ENCODE measurements around the gene DBN1. TPM values are rescaled to one million over a fixed set of nuclear protein-coding genes. Genes with fewer than 3 reads are reported as not detected.
A peak's percentile ranks its signal among the peaks of the same experiment; 100 is the strongest.

The DBN1 gene
- total and polyA plus RNA-seq, 12 donors, result 5.1 to 47.1 (median 12.6) TPM

- Histone ChIP-seq H3K36me3 (replicated peaks in 1 of 2) (peaks cover 0 to 6% of the 10 kb centered on the region in 2 donors), H3K9me3 (replicated peaks in 1 of 3) (no peaks in the 10 kb centered on the region), H3K27me3 (no peaks in the 10 kb centered on the region), H3K4me3 (peak within 1 kb of the TSS in 3 of 4 donors; percentile 7 to 77 (median 13)), H3K27ac (peak within 1 kb of the TSS in 3 of 5 donors; percentile 33 to 79 (median 71)), H3K4me1 (replicated peaks in 1 of 2) (peaks cover 18 to 20% of the 10 kb centered on the region in 2 donors)
- intact Hi-C loops (cut with DNase I), result no loop called here
- WGBS, 4 donors, result 1 to 2% (median 1%) methylated on average over 9 to 89 of the region's 89 CpGs
- DNase-seq, result peak; percentile 50 to 76 (median 62)
- TF ChIP-seq CTCF (IDR thresholded peaks at IDR 0.05) (peak in 2 of 6 experiments; percentile 4 to 8), POLR2A (IDR thresholded peaks at IDR 0.05) (no peak)
Measured at GRCh38 chr5:177446200-177447065, 27.0 kb downstream of the DBN1 start, which contains the start of gene PRR7. Gene PRR7, plus strand, starts transcription at chr5:177446814. Its CDS starts 8,254 bp downstream, at chr5:177455068.

GRCh38 chr5:177445917-177446199 is 27.6 kb downstream of the DBN1 start:
- no peaks in the 10 kb centered on the region for H3K27me3 ChIP-seq
- H3K4me3 ChIP-seq, result no peak overlapping the region
- intact Hi-C loops (cut with DNase I), result no loop called here
- 23 to 37% (median 28%) methylated on average over 6 to 8 of the region's 8 CpGs for WGBS, 4 donors
- H3K36me3 ChIP-seq (replicated peaks in 1 of 2), result peaks cover 0 to 12% of the 10 kb centered on the region in 2 donors
- H3K9me3 ChIP-seq (replicated peaks in 1 of 3), result no peaks in the 10 kb centered on the region
- DNase-seq, result no peak
- H3K27ac ChIP-seq, result no peak overlapping the region
- H3K4me1 ChIP-seq (replicated peaks in 1 of 2), result peaks cover 18 to 20% of the 10 kb centered on the region in 2 donors
- no peak for TF ChIP-seq CTCF (IDR thresholded peaks at IDR 0.05)
- no peak for TF ChIP-seq POLR2A (IDR thresholded peaks at IDR 0.05)

- no peaks in the 10 kb centered on the region for H3K9me3 ChIP-seq (replicated peaks in 1 of 3)
- 69 to 76% (median 73%) methylated on average over 8 to 10 of the region's 10 CpGs for WGBS, 4 donors
- DNase-seq, result no peak
- peaks cover 0 to 12% of the 10 kb centered on the region in 2 donors for H3K36me3 ChIP-seq (replicated peaks in 1 of 2)
- H3K27ac ChIP-seq, result no peak overlapping the region
- intact Hi-C loops (cut with DNase I), result no loop called here
- no peak overlapping the region for H3K4me3 ChIP-seq
- no peak for TF ChIP-seq CTCF (IDR thresholded peaks at IDR 0.05)
- TF ChIP-seq POLR2A (IDR thresholded peaks at IDR 0.05), result no peak
- no peaks in the 10 kb centered on the region for H3K27me3 ChIP-seq
- peaks cover 18 to 20% of the 10 kb centered on the region in 2 donors for H3K4me1 ChIP-seq (replicated peaks in 1 of 2)
Measured at GRCh38 chr5:177445052-177445916, 28.1 kb downstream of the DBN1 start.

All from adrenal gland (tissue), 12 donors.